Upper lobe of right lung (tissue), 1 donor: Measurements from ENCODE around the gene ARNT2. TPM values are rescaled to one million over a fixed set of nuclear protein-coding genes. Genes with fewer than 3 reads are reported as not detected.

ENCODE experiments used
- ATAC-seq: fragments of 200-7000 bp; cut with Tn5 transposase; one replicate; pipeline ENCODE4 v1.9.1; 2020; ENCODE audit warnings: mild to moderate bottlenecking, moderate library complexity
- DNase-seq: peaks from one replicate; pipeline ENCODE4 v3.0.0-alpha.2; 2020
- H3K27ac ChIP-seq: fragments of 200-600 bp; one replicate; pipeline ENCODE4 v1.8.0; 2022
- H3K27me3 ChIP-seq: fragments of 200-600 bp; one replicate; pipeline ENCODE4 v1.8.0; 2022; ENCODE audit warnings: mild to moderate bottlenecking
- H3K36me3 ChIP-seq: fragments of 200-600 bp; one replicate; pipeline ENCODE4 v1.8.0; 2022
- H3K4me1 ChIP-seq: fragments of 200-600 bp; one replicate; pipeline ENCODE4 v1.8.0; 2022
- H3K4me3 ChIP-seq: fragments of 200-600 bp; one replicate; pipeline ENCODE4 v1.8.0; 2022; ENCODE audit warnings: mild to moderate bottlenecking
- H3K9me3 ChIP-seq: fragments of 200-600 bp; one replicate; pipeline ENCODE4 v1.8.0; 2022
- CTCF ChIP-seq: fragments of 200-600 bp; IDR thresholded peaks from one replicate; pipeline ENCODE4 v1.8.0; 2022; ENCODE audit warnings: antibody characterized with exemption
- intact Hi-C: fragments of 100-400 bp; cut with DNase I; formaldehyde crosslinking; loops from one replicate; pipeline ENCODE4 v1.11.0; 2022
- total RNA-seq: library from RNA; stranded (reverse); fragmentation: NEBNext Ultra II Directional; extraction: Animal tissue kit (Norgen Biotek cat#: 25700); gene quantifications from one replicate; pipeline ENCODE4 v1.2.1, GENCODE V29; 2021
- donor health status: DM: no; HTN: yes; CAD: no; lungs with severe emphysema.

Gene ARNT2
- total RNA-seq, 1 donor from 2014 or later = 12.9 TPM

GRCh38 chr15:80418892-80419537 is 14.8 kb downstream of the ARNT2 start:
- peaks cover 10% of the 10 kb centered on the region for H3K4me1 ChIP-seq
- H3K27ac ChIP-seq = no peak overlapping the region
- ATAC-seq = peak; percentile 80
- no peaks in the 10 kb centered on the region for H3K9me3 ChIP-seq
- H3K27me3 ChIP-seq = no peaks in the 10 kb centered on the region
- no peak for DNase-seq
- no peak overlapping the region for H3K4me3 ChIP-seq
- peak; percentile 61 for TF ChIP-seq CTCF
- intact Hi-C loops = no loop called here
- no peaks in the 10 kb centered on the region for H3K36me3 ChIP-seq

- no peak for TF ChIP-seq CTCF
- H3K27ac ChIP-seq = no peak overlapping the region
- DNase-seq (no peak), ATAC-seq (no peak)
- no peak overlapping the region for H3K4me3 ChIP-seq
- H3K27me3 ChIP-seq = no peaks in the 10 kb centered on the region
- H3K36me3 ChIP-seq = no peaks in the 10 kb centered on the region
- intact Hi-C loops = no loop called here
- H3K9me3 ChIP-seq = no peaks in the 10 kb centered on the region
- peaks cover 10% of the 10 kb centered on the region for H3K4me1 ChIP-seq
Measured at GRCh38 chr15:80419546-80419945, 15.4 kb downstream of the ARNT2 start.

GRCh38 chr15:80420658-80421057 is 16.5 kb downstream of the ARNT2 start:
- Histone ChIP-seq H3K9me3 (no peaks in the 10 kb centered on the region), H3K36me3 (no peaks in the 10 kb centered on the region), H3K4me3 (no peak overlapping the region), H3K27me3 (no peaks in the 10 kb centered on the region), H3K4me1 (peaks cover 10% of the 10 kb centered on the region), H3K27ac (no peak overlapping the region)
- DNase-seq (no peak), ATAC-seq (no peak)
- no peak for TF ChIP-seq CTCF
- intact Hi-C loops = no loop called here

GRCh38 chr15:80423215-80423614 is 19.0 kb downstream of the ARNT2 start:
- H3K27me3 ChIP-seq = no peaks in the 10 kb centered on the region
- H3K36me3 ChIP-seq = no peaks in the 10 kb centered on the region
- intact Hi-C loops = no loop called here
- H3K4me3 ChIP-seq = no peak overlapping the region
- H3K4me1 ChIP-seq = peaks cover 10% of the 10 kb centered on the region
- no peaks in the 10 kb centered on the region for H3K9me3 ChIP-seq
- ATAC-seq (no peak), DNase-seq (no peak)
- no peak for TF ChIP-seq CTCF
- H3K27ac ChIP-seq = no peak overlapping the region

GRCh38 chr15:80424381-80424780 is 20.2 kb downstream of the ARNT2 start:
- Histone ChIP-seq H3K4me1 (peaks cover 6% of the 10 kb centered on the region), H3K9me3 (no peaks in the 10 kb centered on the region), H3K27me3 (no peaks in the 10 kb centered on the region), H3K27ac (no peak overlapping the region), H3K36me3 (no peaks in the 10 kb centered on the region), H3K4me3 (no peak overlapping the region)
- DNase-seq = no peak
- intact Hi-C loops = no loop called here
- no peak for TF ChIP-seq CTCF
- no peak for ATAC-seq

GRCh38 chr15:80426316-80426715 is 22.1 kb downstream of the ARNT2 start:
- intact Hi-C loops = no loop called here
- DNase-seq (no peak), ATAC-seq (no peak)
- Histone ChIP-seq H3K4me1 (no peaks in the 10 kb centered on the region), H3K4me3 (no peak overlapping the region), H3K36me3 (no peaks in the 10 kb centered on the region), H3K9me3 (no peaks in the 10 kb centered on the region), H3K27ac (no peak overlapping the region), H3K27me3 (no peaks in the 10 kb centered on the region)
- no peak for TF ChIP-seq CTCF
